Thymus (tissue), 11 donors: Measurements from ENCODE around the gene BOLL. TPM values are rescaled to one million over a fixed set of nuclear protein-coding genes. Genes with fewer than 3 reads are reported as not detected.
"Not testable (repeated sequence)": the region's sequence is repeated elsewhere in the genome, so short reads cannot be mapped to it uniquely, and the experiment has no call there.

Experiments used
- DNase-seq, 9 donors: peaks; one replicate each; pipeline ENCODE4 v3.0.0-alpha.2; 2013; ENCODE audit warnings: low spot score in 9 of 9, low read depth in 6 of 9, missing footprints in 1 of 9
- H3K27ac ChIP-seq, 2 donors: one replicate each; pipeline ENCODE4 v1.5.1; 2013; ENCODE audit warnings: control low read depth in 1 of 2, low read depth in 1 of 2, low read length in 1 of 2, mild to moderate bottlenecking in 1 of 2, moderate library complexity in 1 of 2
- H3K27me3 ChIP-seq, 2 donors: one replicate each; pipeline ENCODE4 v1.5.1; 2013; ENCODE audit warnings: low read length in 1 of 2; ENCODE audit not compliant: control insufficient read depth in 2 of 2, insufficient read depth in 1 of 2
- H3K36me3 ChIP-seq, 2 donors: one replicate each; pipeline ENCODE4 v1.5.1; 2013; ENCODE audit warnings: low read length in 1 of 2, mild to moderate bottlenecking in 1 of 2, moderate library complexity in 1 of 2; ENCODE audit not compliant: control insufficient read depth in 2 of 2, insufficient read depth in 2 of 2
- H3K4me1 ChIP-seq, 2 donors: one replicate each; pipeline ENCODE4 v1.5.1; 2013; ENCODE audit warnings: low read length in 2 of 2; ENCODE audit not compliant: control insufficient read depth in 2 of 2, insufficient read depth in 2 of 2
- H3K4me3 ChIP-seq, 2 donors: one replicate each; pipeline ENCODE4 v1.5.1; 2013; ENCODE audit warnings: low read length in 2 of 2, control low read depth in 1 of 2, mild to moderate bottlenecking in 1 of 2
- H3K9me3 ChIP-seq, 2 donors: one replicate each; pipeline ENCODE4 v1.5.1; 2013; ENCODE audit warnings: low read length in 1 of 2, mild to moderate bottlenecking in 1 of 2; ENCODE audit not compliant: control insufficient read depth in 2 of 2, insufficient read depth in 1 of 2
- WGBS: extraction: QIAGEN DNeasy Blood & Tissue Kit; methylation state at CpG from one replicate; pipeline ENCODE4 v1.1.7; 2013; 5-methylcytosine and 5-hydroxymethylcytosine counted together
- polyA plus RNA-seq: library from polyadenylated mRNA; stranded (reverse); fragments of 200-250 nt; gene quantifications from one replicate; pipeline ENCODE4 v1.2.3, GENCODE V29; 2013
- total RNA-seq: library from RNA; stranded (reverse); fragments of 120-200 nt; gene quantifications from one replicate; pipeline ENCODE4 v1.2.4, GENCODE V29; 2013
- donor health status: healthy.

BOLL gene
- total and polyA plus RNA-seq, 2 donors, result 0.05 TPM; not detected in 1

DNA sequence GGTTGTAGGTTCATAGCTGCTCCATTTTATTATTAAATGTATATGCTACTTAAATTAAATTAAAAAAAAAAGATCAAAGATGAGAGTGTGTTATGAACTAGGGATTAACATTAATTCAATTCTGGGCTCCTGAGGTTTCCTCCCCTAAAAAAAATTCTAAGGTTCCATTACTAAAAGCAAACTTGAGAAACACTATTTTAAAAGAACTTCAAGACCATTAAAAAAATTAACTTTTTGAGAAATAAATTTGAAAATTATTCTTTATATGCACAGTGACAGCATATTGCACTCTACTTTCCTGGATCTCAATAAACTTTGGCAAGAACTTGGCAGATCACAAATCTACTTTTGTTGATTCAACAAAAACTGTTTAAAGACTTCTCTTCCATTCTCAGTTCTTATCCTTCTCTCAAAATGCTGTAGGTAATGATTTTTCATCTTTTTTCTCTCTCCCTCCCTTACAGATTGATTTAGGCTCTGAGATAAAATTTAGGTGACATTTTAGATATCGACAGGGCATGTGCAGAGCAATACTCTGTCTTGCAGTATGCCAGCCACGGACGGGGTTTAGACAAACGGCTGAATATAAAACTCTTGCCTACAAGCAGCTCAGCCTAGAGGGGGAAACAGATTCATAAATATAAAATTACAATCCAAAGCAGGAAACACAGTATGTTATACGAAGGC lies 80.5 kb downstream of the BOLL start:
- H3K27ac ChIP-seq, result peak overlapping the region; percentile 92 to 96
- H3K4me1 ChIP-seq, result peaks cover 9 to 27% of the 10 kb centered on the region in 2 donors

DNA sequence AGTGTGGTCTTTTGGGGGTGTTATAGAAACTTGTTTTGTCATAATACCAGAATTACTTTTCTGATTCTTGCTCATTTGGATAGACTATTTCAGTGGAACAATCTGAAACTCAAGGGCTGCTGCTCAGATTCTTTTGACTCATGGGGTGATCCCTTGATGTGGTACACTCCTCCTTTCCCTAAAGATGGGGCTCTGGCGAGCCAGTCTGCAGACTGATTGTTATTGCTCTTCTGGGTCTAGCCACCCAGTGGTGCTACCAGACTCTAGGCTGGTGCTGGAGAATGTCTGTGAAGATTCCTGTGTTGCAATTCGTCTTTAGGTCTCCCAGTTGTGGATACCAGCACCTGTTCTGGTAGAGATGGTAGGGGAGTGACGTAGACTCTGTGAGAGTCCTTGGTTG lies 84.2 kb downstream of the BOLL start:
- H3K4me3 ChIP-seq, result no peak overlapping the region
- DNase-seq, result no peak
- WGBS, result 75% methylated on average over 3 of the region's 3 CpGs
- H3K4me1 ChIP-seq, result peaks cover 0 to 11% of the 10 kb centered on the region in 2 donors
- H3K36me3 ChIP-seq, result no peaks in the 10 kb centered on the region
- H3K9me3 ChIP-seq, result peaks cover 0 to 1% of the 10 kb centered on the region in 2 donors
- no peak overlapping the region for H3K27ac ChIP-seq
- no peaks in the 10 kb centered on the region for H3K27me3 ChIP-seq

More for the DNA sequence above, 80.5 kb downstream of the BOLL start:
- Histone ChIP-seq H3K27me3 (no peaks in the 10 kb centered on the region), H3K36me3 (peaks cover 0 to 6% of the 10 kb centered on the region in 2 donors), H3K4me3 (peak overlapping the region; percentile 84), H3K9me3 (peaks cover 0 to 1% of the 10 kb centered on the region in 2 donors)
- peak in 1 of 9 donors; percentile 79 for DNase-seq
- WGBS, result under 1% methylated on average over 5 of the region's 5 CpGs

DNA sequence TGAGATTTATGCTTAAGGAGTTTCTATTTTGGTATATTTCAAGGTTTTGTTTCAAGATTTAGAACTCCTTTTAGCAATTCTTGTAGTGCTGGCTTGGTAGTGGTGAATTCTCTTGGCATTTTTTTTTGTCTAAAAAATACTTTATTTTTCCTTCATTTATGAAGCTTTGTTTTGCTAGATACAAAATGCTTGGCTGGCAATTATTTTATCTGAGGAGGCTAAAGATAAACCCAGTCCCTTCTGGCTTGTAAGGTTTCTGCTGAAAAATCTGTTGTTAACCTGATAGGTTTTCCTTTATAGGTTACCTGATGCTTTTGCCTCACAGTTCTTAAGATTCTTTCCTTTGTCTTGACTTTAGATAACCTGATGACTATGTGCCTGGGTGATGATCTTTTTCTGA lies 85.4 kb downstream of the BOLL start:
- not testable (repeated sequence) for H3K27me3 ChIP-seq, DNase-seq, H3K9me3 ChIP-seq, H3K4me1 ChIP-seq, H3K36me3 ChIP-seq, H3K27ac ChIP-seq, H3K4me3 ChIP-seq

- not testable (repeated sequence) for DNase-seq, H3K4me1 ChIP-seq, H3K9me3 ChIP-seq, H3K36me3 ChIP-seq, H3K27me3 ChIP-seq, H3K27ac ChIP-seq, H3K4me3 ChIP-seq
- 95% methylated on average over 22 of the region's 29 CpGs for WGBS
Observed at GRCh38 chr2:197696571-197696970, 88.5 kb downstream of the BOLL start.

DNA sequence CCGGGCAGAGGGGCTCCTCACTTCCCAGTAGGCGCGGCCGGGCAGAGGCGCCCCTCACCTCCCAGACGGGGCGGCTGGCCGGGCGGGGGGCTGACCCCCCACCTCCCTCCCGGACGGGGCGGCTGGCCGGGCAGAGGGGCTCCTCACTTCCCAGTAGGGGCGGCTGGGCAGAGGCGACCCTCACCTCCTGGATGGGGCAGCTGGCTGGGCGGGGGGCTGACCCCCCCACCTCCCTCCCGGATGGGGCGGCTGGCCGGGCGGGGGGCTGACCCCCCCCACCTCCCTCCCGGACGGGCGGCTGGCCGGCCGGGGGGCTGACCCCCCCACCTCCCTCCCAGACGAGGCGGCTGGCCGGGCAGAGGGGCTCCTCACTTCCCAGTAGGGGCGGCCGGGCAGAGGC lies 89.1 kb downstream of the BOLL start:
- WGBS, result over 99% methylated on average over 21 of the region's 30 CpGs
- H3K27me3 ChIP-seq, H3K36me3 ChIP-seq, H3K4me3 ChIP-seq, DNase-seq, H3K9me3 ChIP-seq, H3K4me1 ChIP-seq, H3K27ac ChIP-seq: not testable (repeated sequence)

DNA sequence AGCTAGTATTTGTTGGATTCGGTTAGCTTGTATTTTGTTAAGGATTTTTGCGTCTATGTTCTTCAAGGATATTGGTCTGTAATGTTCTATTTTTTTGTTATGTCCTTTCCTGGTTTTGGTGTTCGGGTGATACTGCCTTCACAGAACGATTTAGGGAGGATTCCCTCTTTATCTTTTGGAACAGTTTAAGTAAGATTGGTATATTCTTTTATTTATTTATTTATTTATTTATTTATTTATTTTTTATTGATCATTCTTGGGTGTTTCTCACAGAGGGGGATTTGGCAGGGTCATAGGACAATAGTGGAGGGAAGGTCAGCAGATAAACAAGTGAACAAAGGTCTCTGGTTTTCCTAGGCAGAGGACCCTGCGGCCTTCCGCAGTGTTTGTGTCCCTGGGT lies 89.9 kb downstream of the BOLL start:
- H3K27me3 ChIP-seq, H3K36me3 ChIP-seq, H3K4me3 ChIP-seq, H3K9me3 ChIP-seq, DNase-seq, H3K27ac ChIP-seq, H3K4me1 ChIP-seq: not testable (repeated sequence)
- WGBS, result 98% methylated on average over 4 of the region's 6 CpGs

GRCh38 chr2:197677483-197677882 lies 107.6 kb downstream of the BOLL start:
- Histone ChIP-seq H3K4me3 (no peak overlapping the region), H3K27me3 (no peaks in the 10 kb centered on the region), H3K36me3 (no peaks in the 10 kb centered on the region), H3K9me3 (no peaks in the 10 kb centered on the region), H3K27ac (no peak overlapping the region), H3K4me1 (no peaks in the 10 kb centered on the region)
- 94% methylated on average over 2 of the region's 2 CpGs for WGBS
- DNase-seq, result no peak

GRCh38 chr2:197677056-197677455 lies 108.1 kb downstream of the BOLL start:
- no peaks in the 10 kb centered on the region for H3K9me3 ChIP-seq
- no peak overlapping the region for H3K27ac ChIP-seq
- no peaks in the 10 kb centered on the region for H3K36me3 ChIP-seq
- 95% methylated on average over 3 of the region's 3 CpGs for WGBS
- no peak overlapping the region for H3K4me3 ChIP-seq
- no peak for DNase-seq
- H3K4me1 ChIP-seq, result no peaks in the 10 kb centered on the region
- no peaks in the 10 kb centered on the region for H3K27me3 ChIP-seq
